Karpas-422 (cell line): ENCODE results near the gene ZNRF3. TPM values are rescaled to one million over a fixed set of nuclear protein-coding genes. Genes with fewer than 3 reads are reported as not detected.
"Not testable (repeated sequence)": the region's sequence is repeated elsewhere in the genome, so short reads cannot be mapped to it uniquely, and the experiment has no call there.

ENCODE experiments used
- DNase-seq: peaks from one replicate; pipeline ENCODE4 v3.0.0-alpha.2; 2015
- H2AFZ ChIP-seq: fragments of 200-600 bp; sonication (generic); 2 replicates; pipeline ENCODE4 v1.6.1; 2014; ENCODE audit warnings: antibody characterized with exemption, low read length, mixed read lengths
- H3K27ac ChIP-seq: fragments of 200-600 bp; sonication (generic); 2 replicates; pipeline ENCODE4 v1.5.1; 2014; ENCODE audit warnings: mild to moderate bottlenecking, low read length, moderate library complexity
- H3K27me3 ChIP-seq: fragments of 200-600 bp; sonication (generic); 2 replicates; pipeline ENCODE4 v1.6.1; 2014; ENCODE audit warnings: low read length, mixed read lengths
- H3K36me3 ChIP-seq: fragments of 200-600 bp; sonication (generic); 2 replicates; pipeline ENCODE4 v1.6.1; 2014; ENCODE audit warnings: low read length, mixed read lengths; ENCODE audit not compliant: insufficient read depth
- H3K4me1 ChIP-seq: fragments of 200-600 bp; sonication (generic); 2 replicates; pipeline ENCODE4 v1.6.1; 2014; ENCODE audit warnings: mild to moderate bottlenecking, low read length, mixed read lengths
- H3K4me2 ChIP-seq: fragments of 200-600 bp; sonication (generic); 2 replicates; pipeline ENCODE4 v1.6.1; 2014; ENCODE audit warnings: low read length, low read depth, mild to moderate bottlenecking; ENCODE audit not compliant: poor library complexity, severe bottlenecking
- H3K4me3 ChIP-seq: fragments of 200-600 bp; sonication (generic); 2 replicates; pipeline ENCODE4 v1.5.1; 2014; ENCODE audit warnings: mild to moderate bottlenecking, antibody characterized with exemption, low read length, mixed read lengths
- H3K79me2 ChIP-seq: fragments of 200-600 bp; sonication (generic); 2 replicates; pipeline ENCODE4 v1.6.1; 2014; ENCODE audit warnings: mild to moderate bottlenecking, low read length, mixed read lengths
- H3K9ac ChIP-seq: fragments of 200-600 bp; sonication (generic); 2 replicates; pipeline ENCODE4 v1.6.0; 2014; ENCODE audit warnings: low read length
- H3K9me2 ChIP-seq: fragments of 200-600 bp; sonication (generic), shearing (Covaris generic); replicated peaks from 2 replicates; pipeline ENCODE4 v1.6.0; 2014; ENCODE audit warnings: mild to moderate bottlenecking, low read length, moderate library complexity; ENCODE audit not compliant: insufficient read depth
- H3K9me3 ChIP-seq: fragments of 300-700, 200-600 bp; sonication (generic); 2 replicates; pipeline ENCODE4 v1.6.1; 2014; ENCODE audit warnings: low read length, mixed read lengths
- H4K20me1 ChIP-seq: fragments of 200-600 bp; sonication (generic); 2 replicates; pipeline ENCODE4 v1.6.1; 2014; ENCODE audit warnings: mild to moderate bottlenecking, antibody characterized with exemption, low read length, low read depth; ENCODE audit not compliant: insufficient read depth
- total RNA-seq: library from RNA; depleted of rRNA; stranded (reverse); fragments of >200 nt; shearing (Covaris generic); gene quantifications from 2 replicates; pipeline ENCODE4 v1.2.3, GENCODE V29; 2014; ENCODE audit warnings: low replicate concordance

ZNRF3 gene
- total RNA-seq, 1 experiment from 2014 or later = 0.19 TPM

DNA sequence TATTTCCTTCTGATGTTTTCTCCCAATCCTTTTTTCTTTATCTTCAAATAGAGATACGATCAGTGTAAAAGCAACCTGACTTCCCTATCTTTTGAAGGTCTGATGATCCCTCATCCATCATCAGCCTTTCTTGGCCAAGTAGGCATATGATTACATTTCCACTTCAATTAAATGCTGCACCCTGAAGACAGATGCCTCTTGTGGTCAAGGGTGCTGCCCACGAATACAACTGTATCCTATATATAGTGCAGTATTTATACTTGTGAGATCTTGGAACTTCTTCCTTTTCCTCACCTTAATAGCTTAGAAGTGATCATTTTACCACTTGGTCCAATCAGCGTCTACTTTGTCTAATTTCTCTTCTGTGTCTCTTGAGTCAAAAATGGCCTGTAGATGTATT, 9.3 kb upstream of the ZNRF3 start:
- Histone ChIP-seq H3K9ac (no peak overlapping the region), H2AFZ (no peak overlapping the region), H3K79me2 (no peaks in the 10 kb centered on the region), H3K27ac (no peak overlapping the region), H4K20me1 (no peaks in the 10 kb centered on the region), H3K4me2 (no peak overlapping the region), H3K4me1 (no peaks in the 10 kb centered on the region), H3K9me3 (no peaks in the 10 kb centered on the region), H3K9me2 (no peaks in the 10 kb centered on the region), H3K27me3 (no peaks in the 10 kb centered on the region), H3K36me3 (no peaks in the 10 kb centered on the region), H3K4me3 (no peak overlapping the region)
- DNase-seq = no peak

DNA sequence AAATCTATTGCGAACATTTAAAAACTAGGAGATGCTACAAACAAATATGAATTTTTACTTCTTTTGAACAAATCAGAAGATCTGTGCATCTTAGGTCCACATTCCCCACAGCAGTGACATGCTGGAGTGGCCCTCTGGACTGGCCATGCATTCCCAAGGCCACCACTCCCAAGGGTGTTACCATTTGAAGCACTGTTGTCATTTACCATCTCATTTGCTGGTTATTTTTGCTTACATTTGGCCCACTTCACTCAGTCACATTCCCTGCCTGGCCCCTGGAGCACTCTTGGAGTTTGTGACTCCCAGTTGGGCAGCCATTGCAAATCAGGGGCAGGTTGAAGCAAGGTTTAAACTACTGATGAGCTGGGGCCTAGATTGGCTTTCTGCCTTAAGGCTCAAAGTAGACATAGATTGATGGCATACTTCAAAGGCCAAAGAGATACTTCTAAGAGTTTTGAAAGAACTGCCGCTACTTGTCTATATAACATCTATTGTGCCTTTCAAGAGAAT, 8.5 kb upstream of the ZNRF3 start:
- Histone ChIP-seq H2AFZ (no peak overlapping the region), H3K79me2 (no peaks in the 10 kb centered on the region), H3K9me2 (no peaks in the 10 kb centered on the region), H3K9me3 (no peaks in the 10 kb centered on the region), H3K36me3 (no peaks in the 10 kb centered on the region), H3K27me3 (no peaks in the 10 kb centered on the region), H3K4me1 (no peaks in the 10 kb centered on the region), H3K9ac (no peak overlapping the region), H3K4me2 (no peak overlapping the region), H4K20me1 (no peaks in the 10 kb centered on the region), H3K4me3 (no peak overlapping the region), H3K27ac (no peak overlapping the region)
- DNase-seq = no peak

GRCh38 chr22:28882545-28882877, 861 bp upstream of the ZNRF3 start:
- H3K27me3 ChIP-seq = no peaks in the 10 kb centered on the region
- no peaks in the 10 kb centered on the region for H3K4me1 ChIP-seq
- no peaks in the 10 kb centered on the region for H4K20me1 ChIP-seq
- no peak overlapping the region for H3K4me2 ChIP-seq
- no peak overlapping the region for H3K9ac ChIP-seq
- H3K4me3 ChIP-seq = no peak overlapping the region
- H3K9me2 ChIP-seq = no peaks in the 10 kb centered on the region
- no peak for DNase-seq
- H2AFZ ChIP-seq = no peak overlapping the region
- no peaks in the 10 kb centered on the region for H3K36me3 ChIP-seq
- no peaks in the 10 kb centered on the region for H3K79me2 ChIP-seq
- no peak overlapping the region for H3K27ac ChIP-seq
- no peaks in the 10 kb centered on the region for H3K9me3 ChIP-seq

DNA sequence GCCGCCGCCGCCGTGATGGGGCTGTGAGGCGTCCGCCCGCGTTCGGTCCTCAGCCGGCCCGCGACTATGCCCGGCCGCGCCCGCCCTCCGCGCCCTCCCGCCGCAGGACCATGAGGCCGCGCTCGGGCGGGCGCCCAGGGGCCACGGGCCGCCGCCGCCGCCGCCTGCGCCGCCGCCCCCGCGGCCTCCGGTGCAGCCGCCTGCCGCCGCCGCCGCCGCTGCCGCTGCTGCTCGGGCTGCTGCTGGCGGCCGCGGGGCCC, 215 bp downstream of the ZNRF3 start:
- DNase-seq = no peak
- H3K27me3 ChIP-seq = no peaks in the 10 kb centered on the region
- H3K79me2 ChIP-seq = no peaks in the 10 kb centered on the region
- no peaks in the 10 kb centered on the region for H4K20me1 ChIP-seq
- H3K9me2 ChIP-seq = no peaks in the 10 kb centered on the region
- no peaks in the 10 kb centered on the region for H3K4me1 ChIP-seq
- no peak overlapping the region for H3K4me3 ChIP-seq
- no peak overlapping the region for H2AFZ ChIP-seq
- H3K36me3 ChIP-seq = no peaks in the 10 kb centered on the region
- no peaks in the 10 kb centered on the region for H3K9me3 ChIP-seq
- no peak overlapping the region for H3K27ac ChIP-seq
- H3K4me2 ChIP-seq = no peak overlapping the region
- H3K9ac ChIP-seq = no peak overlapping the region

DNA sequence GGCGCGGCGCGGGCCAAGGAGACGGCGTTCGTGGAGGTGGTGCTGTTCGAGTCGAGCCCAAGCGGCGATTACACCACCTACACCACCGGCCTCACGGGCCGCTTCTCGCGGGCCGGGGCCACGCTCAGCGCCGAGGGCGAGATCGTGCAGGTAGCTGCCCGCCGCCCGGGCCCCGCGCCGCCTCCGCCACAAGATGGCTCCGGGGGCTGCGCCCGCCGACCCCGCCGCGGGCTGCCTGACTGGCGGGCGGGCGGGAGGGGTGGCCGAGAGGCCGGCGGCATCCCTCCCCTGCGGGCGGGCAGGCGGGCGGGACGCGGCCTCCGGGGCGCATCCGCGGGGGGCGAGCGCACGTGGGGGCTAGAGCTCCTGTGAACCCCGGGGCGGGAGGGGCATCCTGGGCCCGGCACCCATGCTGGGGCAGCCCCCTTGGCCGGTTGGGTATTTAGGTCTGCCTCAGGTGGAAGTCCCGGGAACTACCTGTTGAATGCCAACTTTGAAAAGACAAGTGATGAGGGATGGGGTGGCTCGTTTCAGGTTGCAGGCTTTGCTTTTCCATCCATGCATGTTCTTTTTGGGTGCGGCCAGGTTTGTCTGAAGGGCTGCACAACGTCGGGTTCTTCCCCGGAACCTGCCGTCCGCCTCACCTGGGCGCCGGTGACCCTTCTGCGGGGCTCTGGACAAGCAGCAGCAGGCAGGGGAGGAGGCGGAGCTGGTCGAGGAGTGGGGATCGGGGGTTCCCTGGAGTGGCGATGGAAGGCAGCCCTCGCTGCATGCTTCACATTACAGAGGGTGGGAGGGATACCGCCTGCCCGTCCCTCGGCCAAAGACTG, 760 bp downstream of the ZNRF3 start:
- Histone ChIP-seq H3K27me3 (no peaks in the 10 kb centered on the region), H4K20me1 (no peaks in the 10 kb centered on the region), H3K36me3 (no peaks in the 10 kb centered on the region), H2AFZ (no peak overlapping the region), H3K4me3 (no peak overlapping the region), H3K79me2 (no peaks in the 10 kb centered on the region), H3K9me3 (no peaks in the 10 kb centered on the region), H3K9me2 (no peaks in the 10 kb centered on the region), H3K4me1 (no peaks in the 10 kb centered on the region), H3K9ac (no peak overlapping the region), H3K4me2 (no peak overlapping the region), H3K27ac (no peak overlapping the region)
- DNase-seq = no peak

GRCh38 chr22:28884747-28885350, 1.5 kb downstream of the ZNRF3 start:
- Histone ChIP-seq H3K79me2 (no peaks in the 10 kb centered on the region), H3K36me3 (no peaks in the 10 kb centered on the region), H3K9me3 (no peaks in the 10 kb centered on the region), H4K20me1 (no peaks in the 10 kb centered on the region), H3K9me2 (no peaks in the 10 kb centered on the region), H2AFZ (no peak overlapping the region), H3K4me3 (no peak overlapping the region), H3K27ac (no peak overlapping the region), H3K4me2 (no peak overlapping the region), H3K9ac (no peak overlapping the region), H3K4me1 (no peaks in the 10 kb centered on the region), H3K27me3 (no peaks in the 10 kb centered on the region)
- DNase-seq = no peak

DNA sequence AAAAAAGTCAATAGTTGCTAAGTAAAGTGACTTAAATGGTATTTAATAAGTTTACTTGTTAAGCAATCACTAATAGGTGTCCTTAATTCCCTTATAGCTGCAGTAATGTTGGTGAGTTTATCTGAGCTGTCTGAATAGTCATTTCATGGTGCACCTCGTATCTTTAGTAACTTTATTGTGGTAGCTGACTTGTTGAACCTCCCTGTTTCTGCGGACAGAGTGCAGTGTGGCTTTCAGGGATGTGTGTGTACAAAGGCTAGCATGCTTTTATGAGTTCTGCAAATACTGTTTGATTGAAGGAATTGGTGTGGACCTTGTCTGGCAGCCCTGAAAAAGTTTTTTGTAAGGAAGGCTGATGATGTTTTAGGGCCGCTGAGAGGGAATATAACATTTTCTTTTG, 2.6 kb downstream of the ZNRF3 start:
- Histone ChIP-seq H3K4me3 (no peak overlapping the region), H3K9me2 (no peaks in the 10 kb centered on the region), H3K9me3 (no peaks in the 10 kb centered on the region), H4K20me1 (no peaks in the 10 kb centered on the region), H3K79me2 (no peaks in the 10 kb centered on the region), H3K4me2 (no peak overlapping the region), H3K27me3 (no peaks in the 10 kb centered on the region), H3K4me1 (no peaks in the 10 kb centered on the region), H2AFZ (no peak overlapping the region), H3K36me3 (no peaks in the 10 kb centered on the region), H3K27ac (no peak overlapping the region), H3K9ac (no peak overlapping the region)
- no peak for DNase-seq

GRCh38 chr22:28886679-28887078, 3.3 kb downstream of the ZNRF3 start:
- H4K20me1 ChIP-seq, H3K9me3 ChIP-seq, H3K9me2 ChIP-seq, H3K36me3 ChIP-seq, DNase-seq, H3K4me3 ChIP-seq, H2AFZ ChIP-seq, H3K9ac ChIP-seq, H3K27me3 ChIP-seq, H3K79me2 ChIP-seq, H3K27ac ChIP-seq, H3K4me2 ChIP-seq, H3K4me1 ChIP-seq: not testable (repeated sequence)
